Spinal cord (tissue), 10 donors: ENCODE measurements around the gene MATK. TPM values are rescaled to one million over a fixed set of nuclear protein-coding genes. Genes with fewer than 3 reads are reported as not detected.

Experiments
- DNase-seq, 6 donors: peaks; one replicate each; pipeline versions ENCODE4 v3.0.0 to v3.0.0-alpha.2; 2013 to 2015; ENCODE audit warnings: low spot score in 6 of 6, low read depth in 4 of 6
- H3K27ac ChIP-seq: one replicate; pipeline ENCODE4 v1.5.1; 2013; ENCODE audit warnings: low read depth, low read length, control low read depth
- H3K27me3 ChIP-seq: one replicate; pipeline ENCODE4 v1.6.1; 2013; ENCODE audit warnings: low read length; ENCODE audit not compliant: control insufficient read depth, insufficient read depth
- H3K36me3 ChIP-seq: one replicate; pipeline ENCODE4 v1.6.1; 2013; ENCODE audit warnings: low read length; ENCODE audit not compliant: control insufficient read depth, insufficient read depth
- H3K4me1 ChIP-seq: one replicate; pipeline ENCODE4 v1.6.1; 2013; ENCODE audit warnings: low read length; ENCODE audit not compliant: control insufficient read depth, insufficient read depth
- H3K4me3 ChIP-seq: one replicate; pipeline ENCODE4 v1.5.1; 2013; ENCODE audit warnings: low read depth, low read length, control low read depth
- H3K9me3 ChIP-seq: one replicate; pipeline ENCODE4 v1.6.1; 2013; ENCODE audit warnings: low read length; ENCODE audit not compliant: control insufficient read depth, insufficient read depth
- WGBS: methylation state at CpG from one replicate; pipeline ENCODE4 v1.1.5; 2013; ENCODE audit warnings: missing lambda C conversion rate; ENCODE audit not compliant: insufficient coverage; 5-methylcytosine and 5-hydroxymethylcytosine counted together
- polyA plus RNA-seq, 2 donors: library from polyadenylated mRNA; unstranded; fragments of 120-200 nt; gene quantifications; one replicate each; pipeline ENCODE4 v1.2.1, GENCODE V29; 2013; ENCODE audit not compliant: insufficient read length in 2 of 2
- small RNA-seq: library from RNA; depleted of rRNA; stranded (forward); fragments of <200 nt; gene quantifications from one replicate; pipeline ENCODE3, GENCODE V24; 2014; ENCODE audit warnings: low replicate concordance
- total RNA-seq, 2 donors: library from RNA; depleted of rRNA in 1 of 2; stranded (reverse); fragments of 120-200 nt in 1 of 2; fragments of >200 nt in 1 of 2; gene quantifications; one replicate each; pipeline versions ENCODE4 v1.2.3 to v1.2.4, GENCODE V29; 2013 to 2014
- donor health status: healthy.

The MATK gene
- total and polyA plus RNA-seq, 4 donors, result 11.5 to 62.5 (median 41.9) TPM

- no peak overlapping the region for H3K4me3 ChIP-seq
- no peak for DNase-seq
- H3K27me3 ChIP-seq, result no peaks in the 10 kb centered on the region
- H3K36me3 ChIP-seq, result no peaks in the 10 kb centered on the region
- 86% methylated on average over 31 of the region's 32 CpGs for WGBS
- H3K4me1 ChIP-seq, result no peaks in the 10 kb centered on the region
- H3K27ac ChIP-seq, result no peak overlapping the region
- H3K9me3 ChIP-seq, result no peaks in the 10 kb centered on the region
Measured at GRCh38 chr19:3738477-3739220, 47.5 kb downstream of the MATK start.

DNA sequence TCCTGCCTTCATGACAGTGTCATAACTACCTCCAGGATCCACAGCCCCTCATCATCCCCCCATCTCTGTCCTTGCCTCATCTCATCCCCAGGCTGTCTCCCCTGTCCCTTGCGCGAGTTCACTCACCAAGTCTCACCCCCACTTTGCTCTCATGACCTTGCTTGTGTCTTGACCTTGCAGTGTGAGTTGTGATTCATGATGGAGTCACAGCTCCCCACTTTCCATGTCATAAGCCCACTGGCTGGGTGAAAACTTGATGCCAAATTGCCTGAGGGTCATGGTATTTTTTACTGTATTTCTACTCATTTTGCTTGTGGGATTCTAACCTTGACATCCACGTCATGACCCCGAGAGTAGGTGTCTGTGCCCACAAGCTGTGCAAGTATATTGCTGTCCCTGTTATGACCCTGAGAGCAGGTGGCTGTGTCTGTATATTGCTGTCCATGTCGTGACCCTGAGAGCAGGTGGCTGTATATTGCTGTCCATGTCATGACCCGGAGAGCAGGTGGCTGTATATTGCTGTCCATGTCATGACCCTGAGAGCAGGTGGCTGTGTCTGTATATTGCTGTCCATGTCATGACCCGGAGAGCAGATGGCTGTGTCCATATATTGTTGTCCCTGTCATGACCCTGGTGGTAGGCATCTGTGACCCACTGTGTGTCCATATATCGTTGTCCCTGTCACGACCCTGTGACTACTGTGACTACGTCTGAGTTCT, 48.5 kb downstream of the MATK start:
- Histone ChIP-seq H3K27ac (no peak overlapping the region), H3K27me3 (no peaks in the 10 kb centered on the region), H3K4me3 (no peak overlapping the region), H3K4me1 (no peaks in the 10 kb centered on the region), H3K9me3 (no peaks in the 10 kb centered on the region), H3K36me3 (no peaks in the 10 kb centered on the region)
- no peak for DNase-seq
- 84% methylated on average over 9 of the region's 10 CpGs for WGBS

- 87% methylated on average over 17 of the region's 21 CpGs for WGBS
- H3K4me3 ChIP-seq, result no peak overlapping the region
Measured at GRCh38 chr19:3736106-3736724, 50.0 kb downstream of the MATK start.

DNA sequence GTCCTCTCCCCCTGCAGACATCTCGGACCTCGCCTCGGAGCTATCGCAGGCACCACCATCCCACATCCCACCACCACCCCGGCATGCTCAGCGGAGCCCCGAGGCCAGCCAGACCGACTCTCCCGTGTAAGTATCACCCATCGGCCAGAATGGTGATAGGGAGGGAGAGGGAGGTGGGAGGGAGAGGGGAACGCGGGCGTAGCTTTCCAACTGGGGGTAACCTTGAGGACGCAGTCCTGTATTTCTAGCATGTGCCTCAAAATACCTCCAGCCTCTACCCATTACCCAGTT, 51.9 kb downstream of the MATK start:
- WGBS, result no CpG with 5 or more reads among the region's 14 CpGs
- no peak for DNase-seq
- H3K4me1 ChIP-seq, result no peaks in the 10 kb centered on the region
- H3K9me3 ChIP-seq, result no peaks in the 10 kb centered on the region
- H3K27ac ChIP-seq, result no peak overlapping the region
- no peaks in the 10 kb centered on the region for H3K36me3 ChIP-seq
- H3K4me3 ChIP-seq, result no peak overlapping the region
- no peaks in the 10 kb centered on the region for H3K27me3 ChIP-seq

More at GRCh38 chr19:3736106-3736724, 50.0 kb downstream of the MATK start:
- no peaks in the 10 kb centered on the region for H3K27me3 ChIP-seq
- H3K9me3 ChIP-seq, result no peaks in the 10 kb centered on the region
- no peak overlapping the region for H3K27ac ChIP-seq
- H3K36me3 ChIP-seq, result no peaks in the 10 kb centered on the region
- no peak for DNase-seq
- no peaks in the 10 kb centered on the region for H3K4me1 ChIP-seq

GRCh38 chr19:3733549-3734309, 52.5 kb downstream of the MATK start:
- H3K27me3 ChIP-seq, result no peaks in the 10 kb centered on the region
- DNase-seq, result no peak
- H3K4me1 ChIP-seq, result no peaks in the 10 kb centered on the region
- 82% methylated on average over 15 of the region's 20 CpGs for WGBS
- no peak overlapping the region for H3K27ac ChIP-seq
- H3K4me3 ChIP-seq, result no peak overlapping the region
- H3K9me3 ChIP-seq, result no peaks in the 10 kb centered on the region
- H3K36me3 ChIP-seq, result no peaks in the 10 kb centered on the region

DNA sequence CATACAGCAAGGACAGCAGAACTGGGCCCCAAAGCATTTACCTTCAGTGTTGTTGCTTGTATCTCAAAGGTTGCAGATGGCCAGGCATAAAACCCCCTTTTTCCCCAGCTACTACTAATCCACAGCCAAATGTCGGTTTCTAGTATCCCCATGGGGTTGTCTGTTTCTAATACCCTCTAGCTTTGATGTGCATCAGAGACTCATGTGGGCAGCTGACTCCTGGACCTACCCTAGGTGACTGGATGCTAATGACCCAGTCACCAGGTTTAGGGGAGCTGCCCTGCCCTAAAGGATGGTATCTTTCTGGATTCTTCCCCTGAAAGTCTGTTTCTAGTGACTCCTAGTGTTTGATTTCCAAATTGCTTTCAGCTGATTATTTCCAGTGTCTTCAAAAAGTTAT, 54.1 kb downstream of the MATK start:
- no peak overlapping the region for H3K27ac ChIP-seq
- no peaks in the 10 kb centered on the region for H3K36me3 ChIP-seq
- H3K9me3 ChIP-seq, result no peaks in the 10 kb centered on the region
- WGBS, result no CpG with 5 or more reads among the region's 1 CpG
- H3K4me3 ChIP-seq, result no peak overlapping the region
- no peak for DNase-seq
- H3K4me1 ChIP-seq, result no peaks in the 10 kb centered on the region
- H3K27me3 ChIP-seq, result no peaks in the 10 kb centered on the region

DNA sequence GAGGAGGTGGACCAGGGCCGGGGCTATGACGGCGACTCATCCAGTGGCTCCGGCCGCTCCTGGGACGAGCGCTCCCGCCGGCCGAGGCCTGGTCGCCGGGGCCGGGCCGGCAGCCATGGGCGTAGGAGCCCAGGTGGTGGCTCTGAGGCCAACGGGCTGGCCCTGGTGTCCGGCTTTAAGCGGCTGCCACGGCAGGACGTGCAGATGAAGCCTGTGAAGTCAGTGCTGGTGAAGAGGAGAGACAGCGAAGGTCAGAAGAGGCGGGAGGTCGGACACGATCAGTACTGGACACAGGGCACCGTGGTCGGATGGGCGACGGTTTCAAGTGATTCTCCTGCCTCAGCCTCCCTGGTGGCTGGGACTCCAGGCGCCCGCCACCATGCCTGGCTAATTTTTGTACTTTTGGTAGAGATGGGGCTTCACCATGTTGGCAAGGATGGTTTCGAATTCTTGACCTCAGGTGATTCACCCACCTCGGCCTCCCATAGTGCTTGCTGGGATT, 55.7 kb downstream of the MATK start:
- Histone ChIP-seq H3K4me3 (no peak overlapping the region), H3K9me3 (no peaks in the 10 kb centered on the region), H3K36me3 (no peaks in the 10 kb centered on the region), H3K4me1 (no peaks in the 10 kb centered on the region), H3K27me3 (peaks cover 3% of the 10 kb centered on the region), H3K27ac (no peak overlapping the region)
- no peak for DNase-seq
- 93% methylated on average over 32 of the region's 32 CpGs for WGBS

Small RNA genes within 50 kb of the gene (small RNA-seq; reads per million reads assigned to genes)
- not detected for gene AC005777.1

Other genes with a start within 250 kb of the MATK start
- 1 to 10 TPM in 1 of 2 donors, not detected in 1; 2.1 TPM for gene TEKTIP1, start 247.2 kb downstream of the MATK start, total RNA-seq
- gene TEKTIP1, start 247.2 kb downstream of the MATK start, polyA plus RNA-seq, result 10 to 100 TPM in 1 of 2 donors, 1 to 10 TPM in 1; 9.6 to 13.0 TPM
- 10 to 100 TPM; 42.5 to 44.6 TPM for gene MFSD12, start 228.8 kb downstream of the MATK start, total RNA-seq
- 100 to 1,000 TPM in 1 of 2 donors, 10 to 100 TPM in 1; 86.5 to 107 TPM for gene MFSD12, start 228.8 kb downstream of the MATK start, polyA plus RNA-seq
- gene HMG20B, start 213.4 kb downstream of the MATK start, total RNA-seq, result 10 to 100 TPM; 25.7 to 87.6 TPM
- gene HMG20B, start 213.4 kb downstream of the MATK start, polyA plus RNA-seq, result 10 to 100 TPM; 63.7 to 72.5 TPM
- gene GIPC3, start 200.9 kb downstream of the MATK start, total RNA-seq, result under 1 TPM; 0.20 to 0.55 TPM
- 1 to 10 TPM; 1.5 to 1.9 TPM for gene GIPC3, start 200.9 kb downstream of the MATK start, polyA plus RNA-seq
- gene TBXA2R, start 179.5 kb downstream of the MATK start, total RNA-seq, result under 1 TPM; 0.79 to 0.94 TPM
- gene TBXA2R, start 179.5 kb downstream of the MATK start, polyA plus RNA-seq, result 1 to 10 TPM; 3.5 to 3.9 TPM
- 10 to 100 TPM; 11.0 to 28.4 TPM for gene CACTIN, start 159.6 kb downstream of the MATK start, total RNA-seq
- 10 to 100 TPM; 27.5 to 32.6 TPM for gene CACTIN, start 159.6 kb downstream of the MATK start, polyA plus RNA-seq
- 10 to 100 TPM; 25.4 to 34.5 TPM for gene PIP5K1C, start 85.9 kb downstream of the MATK start, total RNA-seq
- 10 to 100 TPM; 77.5 to 91.1 TPM for gene PIP5K1C, start 85.9 kb downstream of the MATK start, polyA plus RNA-seq
- gene TJP3, start 78.0 kb downstream of the MATK start, total RNA-seq, result 1 to 10 TPM in 1 of 2 donors, under 1 TPM in 1; 0.30 to 5.0 TPM
- gene TJP3, start 78.0 kb downstream of the MATK start, polyA plus RNA-seq, result 1 to 10 TPM in 1 of 2 donors, under 1 TPM in 1; 1.00 to 2.5 TPM
- 10 to 100 TPM; 16.6 to 19.9 TPM for gene APBA3, start 24.7 kb downstream of the MATK start, total RNA-seq
- 10 to 100 TPM; 20.4 to 27.3 TPM for gene APBA3, start 24.7 kb downstream of the MATK start, polyA plus RNA-seq
- gene MRPL54, start 23.7 kb downstream of the MATK start, total RNA-seq, result 10 to 100 TPM; 33.2 to 77.8 TPM
- gene MRPL54, start 23.7 kb downstream of the MATK start, polyA plus RNA-seq, result 10 to 100 TPM; 43.1 TPM
- not detected for gene RAX2, start 14.2 kb downstream of the MATK start, total RNA-seq
- gene RAX2, start 14.2 kb downstream of the MATK start, polyA plus RNA-seq, result under 1 TPM in 1 of 2 donors, not detected in 1; 0.09 TPM
- 1 to 10 TPM; 7.7 to 9.0 TPM for gene ZFR2, start 82.7 kb upstream of the MATK start, total RNA-seq
- gene ZFR2, start 82.7 kb upstream of the MATK start, polyA plus RNA-seq, result 10 to 100 TPM; 27.9 to 37.6 TPM
- gene ATCAY, start 94.3 kb upstream of the MATK start, total RNA-seq, result 10 to 100 TPM; 38.1 to 48.9 TPM
- 100 to 1,000 TPM; 134 to 158 TPM for gene ATCAY, start 94.3 kb upstream of the MATK start, polyA plus RNA-seq
- gene NMRK2, start 146.7 kb upstream of the MATK start, total RNA-seq, result under 1 TPM in 1 of 2 donors, not detected in 1; 0.28 TPM
- gene NMRK2, start 146.7 kb upstream of the MATK start, polyA plus RNA-seq, result under 1 TPM in 1 of 2 donors, not detected in 1; 0.74 TPM
- 10 to 100 TPM; 40.1 to 52.1 TPM for gene DAPK3, start 184.7 kb upstream of the MATK start, total RNA-seq
- 10 to 100 TPM; 67.2 to 79.6 TPM for gene DAPK3, start 184.7 kb upstream of the MATK start, polyA plus RNA-seq
- 1,000 to 10,000 TPM; 1,335 to 1,977 TPM for gene EEF2, start 199.1 kb upstream of the MATK start, total RNA-seq
- gene EEF2, start 199.1 kb upstream of the MATK start, polyA plus RNA-seq, result 1,000 to 10,000 TPM; 1,625 to 1,669 TPM
- 10 to 100 TPM; 24.8 to 26.3 TPM for gene PIAS4, start 221.4 kb upstream of the MATK start, total RNA-seq
- gene PIAS4, start 221.4 kb upstream of the MATK start, polyA plus RNA-seq, result 10 to 100 TPM; 33.2 to 37.7 TPM